GM18498 (cell line): ENCODE measurements around the gene ACVR1.
"Not testable (repeated sequence)": the region's sequence is repeated elsewhere in the genome, so short reads cannot be mapped to it uniquely, and the experiment has no call there.

Experiments used
- ATAC-seq: cut with Tn5 transposase; IDR thresholded peaks from one replicate; pipeline ENCODE4 v1.9.1; 2021; ENCODE audit warnings: mild to moderate bottlenecking, moderate library complexity; ENCODE audit not compliant: unreplicated experiment

ACVR1 gene

DNA sequence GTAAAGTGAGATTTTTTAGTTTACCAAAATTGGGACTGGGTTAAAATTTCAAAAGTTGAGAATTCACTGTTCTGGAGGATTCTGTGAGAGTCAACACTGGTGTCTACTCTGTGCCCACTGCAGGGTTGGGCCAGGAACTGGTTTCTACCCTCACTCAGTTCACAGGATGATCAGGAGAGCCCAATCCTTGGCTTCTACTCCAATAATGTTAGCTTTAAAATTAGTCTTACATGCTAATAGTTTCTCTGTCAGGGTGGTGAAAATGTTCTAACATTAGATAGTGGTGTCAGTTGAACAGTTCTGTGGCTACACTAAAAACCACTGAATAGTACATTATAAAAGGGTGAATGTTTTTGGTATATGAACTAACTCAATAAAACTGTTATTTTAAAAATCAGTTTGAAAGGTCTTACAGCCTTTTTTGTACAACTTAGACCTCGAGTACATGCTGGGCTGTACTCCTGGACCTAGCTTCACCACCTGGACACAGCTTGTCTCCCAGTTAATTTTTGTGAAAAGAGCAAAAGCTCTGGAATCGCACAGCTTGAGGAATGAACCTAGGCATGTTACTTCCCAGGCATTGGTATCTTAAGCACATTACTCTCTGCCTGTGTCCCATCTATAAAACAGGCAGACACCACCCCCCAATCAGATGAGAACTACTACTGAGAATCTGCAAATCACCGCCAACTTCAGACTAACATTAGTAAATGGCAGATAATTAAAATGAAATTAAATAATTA, 44.4 kb downstream of the ACVR1 start:
- no peak for ATAC-seq

- no peak for ATAC-seq
Observed at GRCh38 chr2:157830696-157831570, 45.2 kb downstream of the ACVR1 start.

GRCh38 chr2:157830266-157830665, 45.9 kb downstream of the ACVR1 start:
- ATAC-seq, result no peak

DNA sequence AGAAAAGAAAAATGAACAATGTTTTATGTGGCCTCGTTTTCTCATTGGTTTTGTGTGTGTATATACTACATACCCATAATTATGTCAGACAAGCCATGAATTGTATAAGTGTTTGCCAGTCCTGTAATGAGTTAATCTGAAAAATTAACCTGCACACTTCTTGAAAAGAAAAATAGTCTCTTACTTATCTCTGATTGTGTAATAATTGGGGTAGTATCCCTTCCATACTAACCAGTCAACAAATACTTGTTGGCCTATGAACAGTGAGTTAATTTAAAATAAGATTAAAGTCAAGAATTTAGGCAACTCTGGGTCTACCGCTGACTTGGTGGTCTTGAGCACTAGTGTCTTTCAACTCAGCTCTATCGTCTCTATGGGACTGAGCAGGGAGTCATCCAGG, 48.8 kb downstream of the ACVR1 start:
- no peak for ATAC-seq

GRCh38 chr2:157826644-157827043, 49.5 kb downstream of the ACVR1 start:
- not testable (repeated sequence) for ATAC-seq

DNA sequence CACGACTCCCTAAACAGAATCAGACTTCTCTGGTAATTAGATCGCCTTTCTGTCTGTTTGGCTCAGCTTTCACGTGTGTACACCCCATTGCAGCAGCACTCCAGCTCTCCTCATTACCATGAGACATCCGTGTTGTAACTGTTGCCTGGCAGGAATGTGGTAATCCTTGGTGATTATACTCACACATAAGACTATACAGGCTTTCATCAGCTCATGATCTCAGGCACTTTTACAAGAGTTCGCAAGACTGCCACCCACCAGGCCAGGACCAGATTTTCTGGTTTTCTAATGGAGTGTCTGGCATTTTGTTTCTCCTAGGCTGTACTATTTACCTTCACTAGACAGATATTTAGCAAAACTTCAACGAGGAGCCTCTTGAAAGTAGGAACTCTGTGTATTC, 50.2 kb downstream of the ACVR1 start:
- ATAC-seq, result no peak

DNA sequence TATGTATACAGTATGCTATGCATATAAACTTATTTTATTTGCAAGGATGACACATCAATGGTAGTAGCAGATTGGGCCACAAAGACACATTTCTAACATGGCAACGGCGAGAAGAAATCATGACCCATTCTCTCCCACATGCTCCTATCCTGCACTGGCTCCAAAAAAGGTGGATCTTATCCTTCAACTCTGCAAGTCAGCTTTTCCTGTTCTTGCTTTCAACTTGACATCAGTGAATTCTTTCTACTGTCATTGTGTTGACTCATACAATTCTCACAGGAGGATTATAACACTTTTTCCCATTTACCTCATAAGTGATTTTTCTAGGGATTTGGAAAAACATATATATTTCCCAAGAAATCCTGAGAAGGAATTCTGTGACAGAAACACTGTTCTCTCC, 53.1 kb downstream of the ACVR1 start:
- no peak for ATAC-seq

DNA sequence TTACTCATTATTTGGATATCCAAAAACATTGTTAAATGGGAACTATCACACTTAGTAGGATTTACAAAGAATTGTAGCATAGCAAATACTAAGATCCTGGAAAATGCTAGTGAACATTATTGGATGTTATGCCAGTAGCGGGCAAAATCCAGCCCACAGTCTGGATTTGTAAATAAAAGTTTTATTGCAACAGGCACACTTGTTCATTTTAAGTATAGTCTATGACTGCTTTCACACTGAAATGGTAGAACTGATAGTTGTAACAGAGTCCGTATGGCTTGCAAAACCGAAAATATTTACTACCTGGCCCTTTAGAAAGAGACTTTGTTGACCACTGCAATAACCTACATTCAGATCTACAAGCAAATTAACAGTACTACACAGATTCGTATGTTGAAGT, 53.6 kb downstream of the ACVR1 start:
- no peak for ATAC-seq

- no peak for ATAC-seq
Observed at GRCh38 chr2:157821519-157822131, 54.5 kb downstream of the ACVR1 start.

DNA sequence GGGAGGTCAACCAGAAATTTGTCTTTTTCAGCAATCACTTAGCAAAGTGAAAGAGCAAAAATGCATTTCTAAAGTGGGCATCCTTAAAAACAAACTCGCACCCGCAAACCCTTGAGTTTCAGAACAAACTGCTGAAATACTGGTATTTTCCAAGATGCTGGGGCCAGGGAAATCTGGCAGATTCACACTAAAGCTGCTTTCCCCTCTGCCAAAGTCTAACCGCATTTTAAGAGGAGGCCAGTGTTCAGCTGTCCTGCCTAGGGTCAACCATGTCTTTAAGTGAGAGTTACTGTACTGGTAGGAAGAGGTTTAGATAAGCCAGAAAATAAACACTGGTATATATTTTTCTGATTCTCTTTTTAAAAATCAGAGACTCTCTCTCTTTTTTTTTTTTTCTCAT, 55.9 kb downstream of the ACVR1 start:
- ATAC-seq, result no peak

DNA sequence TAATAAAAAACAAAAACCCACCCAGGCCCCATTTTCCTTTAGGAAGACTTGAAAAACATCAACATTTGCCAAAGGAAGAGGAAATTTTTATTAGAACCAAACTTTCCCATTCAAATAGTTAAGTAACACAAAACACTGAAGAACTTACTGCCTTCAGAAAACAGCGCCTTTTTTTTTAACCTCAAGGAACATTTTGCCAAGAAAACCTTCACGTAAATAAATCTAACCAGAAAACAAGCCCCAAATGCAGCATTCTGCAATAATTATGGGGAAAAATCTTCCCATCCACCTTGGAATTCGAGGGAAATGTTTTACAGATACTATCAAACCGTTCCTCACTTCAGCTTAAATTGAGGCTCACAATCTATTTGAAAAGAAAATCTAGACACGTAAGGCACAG, 56.4 kb downstream of the ACVR1 start:
- no peak for ATAC-seq

GRCh38 chr2:157818227-157818626, 57.9 kb downstream of the ACVR1 start:
- ATAC-seq, result no peak

DNA sequence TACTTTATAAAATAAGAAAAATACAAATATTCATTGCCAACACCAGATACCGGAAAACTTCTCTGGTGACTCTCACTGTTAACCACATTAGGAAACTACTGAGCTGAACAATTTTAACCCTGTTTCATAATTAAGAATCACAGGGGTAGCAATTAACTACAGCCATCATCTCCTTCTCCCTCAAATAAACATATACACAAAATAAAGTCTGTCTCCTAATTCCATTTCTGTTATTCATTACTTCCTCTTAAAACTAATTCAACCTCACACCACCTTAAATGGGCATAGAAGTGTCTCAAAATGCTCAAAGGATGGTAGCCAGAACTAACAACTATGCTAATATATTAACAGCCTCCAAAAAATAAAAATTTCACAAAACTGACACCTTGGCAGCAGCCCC, 60.7 kb downstream of the ACVR1 start:
- ATAC-seq, result no peak

DNA sequence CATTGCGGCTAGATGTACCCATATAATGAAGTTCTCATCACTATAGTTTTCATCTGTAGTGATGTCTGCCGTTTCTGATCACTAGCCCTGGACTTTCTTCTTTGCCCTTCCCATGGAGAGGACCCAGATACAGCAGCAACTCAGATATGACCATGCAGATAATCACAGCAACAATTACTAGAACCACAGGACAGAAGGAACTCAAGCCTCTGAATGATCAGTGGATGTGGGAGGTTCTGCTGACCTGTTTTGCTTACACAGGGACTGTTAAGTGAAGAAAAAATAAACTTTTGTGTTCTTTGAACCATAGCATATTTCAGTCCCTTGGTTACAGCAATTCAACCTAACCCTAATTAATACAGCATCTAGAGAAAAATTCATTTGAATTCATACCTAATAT, 62.7 kb downstream of the ACVR1 start:
- no peak for ATAC-seq

GRCh38 chr2:157810037-157810436, 66.1 kb downstream of the ACVR1 start:
- no peak for ATAC-seq

DNA sequence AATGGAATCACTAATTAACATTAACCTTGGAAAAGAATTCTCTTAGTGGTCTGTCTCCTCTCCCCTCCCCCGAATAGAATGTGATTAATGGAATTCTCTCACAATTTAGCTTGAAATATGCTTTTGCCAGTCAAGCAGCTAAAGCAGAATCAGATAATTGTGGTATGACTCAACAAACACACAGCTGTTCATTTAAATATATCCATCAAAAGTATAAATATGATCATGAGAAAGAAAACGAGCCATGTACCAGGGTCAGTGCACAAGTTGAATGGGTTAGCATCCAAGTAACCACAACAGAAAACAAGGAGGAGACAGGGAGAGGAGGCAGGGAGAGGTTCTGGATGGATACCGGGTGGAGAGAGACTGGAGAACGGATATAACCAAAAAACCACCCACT, 66.9 kb downstream of the ACVR1 start:
- no peak for ATAC-seq

- no peak for ATAC-seq
Observed at GRCh38 chr2:157808421-157808820, 67.7 kb downstream of the ACVR1 start.

- ATAC-seq, result no peak
Observed at GRCh38 chr2:157806426-157807077, 69.6 kb downstream of the ACVR1 start.

GRCh38 chr2:157805519-157805918, 70.6 kb downstream of the ACVR1 start:
- ATAC-seq, result no peak

DNA sequence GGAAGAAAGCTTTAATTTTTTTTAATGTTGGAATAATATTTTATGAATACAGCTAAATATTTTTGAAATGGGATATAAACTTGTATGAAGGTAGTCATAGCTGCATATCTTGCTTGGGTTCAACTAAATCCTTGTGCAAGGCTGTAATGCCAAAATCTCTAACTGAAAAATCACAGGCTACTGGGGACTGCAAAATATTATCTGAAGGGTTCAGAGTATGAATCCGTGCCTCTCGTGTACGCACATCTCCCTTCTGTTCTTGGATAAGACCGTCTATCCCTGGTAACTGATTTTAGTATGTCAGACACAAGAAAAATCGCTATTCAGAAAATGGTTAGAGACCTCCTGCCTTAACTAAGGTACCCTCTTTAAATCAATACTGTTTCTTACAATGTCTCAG, 71.8 kb downstream of the ACVR1 start:
- no peak for ATAC-seq

DNA sequence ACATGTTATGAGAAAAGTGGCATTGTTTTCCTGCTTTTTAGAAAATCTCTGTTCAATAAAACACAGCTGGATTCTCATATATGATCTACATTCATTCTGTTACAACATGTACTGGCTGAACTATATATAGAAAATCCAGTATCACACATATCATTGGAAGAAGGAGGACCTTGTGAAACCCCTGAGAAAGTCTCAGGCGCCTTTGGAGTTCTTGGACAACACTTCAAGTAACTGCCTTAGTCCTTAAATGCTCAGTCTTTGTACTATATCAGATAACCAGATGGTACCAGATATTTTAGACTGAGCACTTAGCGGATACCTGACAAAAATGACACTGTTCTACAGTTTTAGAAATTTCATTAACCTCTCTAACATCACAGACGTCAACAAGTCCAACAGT, 72.2 kb downstream of the ACVR1 start:
- no peak for ATAC-seq
